Measurements from ENCODE around the gene FEM1B. TPM values are rescaled to one million over a fixed set of nuclear protein-coding genes. Genes with fewer than 3 reads are reported as not detected.

The FEM1B gene
- total RNA-seq, 1 experiment from 2014 or later, result 41.0 TPM

DNA sequence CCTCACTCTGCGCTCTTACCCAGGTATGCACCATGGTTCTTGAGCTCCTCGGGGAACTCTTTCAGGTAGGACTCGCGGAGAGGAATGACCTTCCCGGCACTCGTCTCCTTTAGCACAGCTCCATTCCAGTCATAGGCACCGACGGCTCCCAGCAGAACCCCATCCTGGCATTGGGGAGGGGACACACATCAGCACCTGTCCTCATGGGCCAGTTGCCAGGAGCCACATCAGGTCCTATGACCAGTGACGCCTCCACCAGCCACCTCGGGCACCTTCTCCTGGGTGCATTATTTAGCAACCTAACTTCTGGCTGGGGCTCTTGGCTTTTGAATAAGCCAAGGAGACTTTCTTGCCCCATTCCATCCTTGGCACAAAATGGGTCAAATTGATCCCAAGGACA, 61.9 kb downstream of the FEM1B start:
- Mint-ChIP-seq H3K27ac (ENCODE audit: unreplicated experiment) (no peak overlapping the region), H3K4me1 (ENCODE audit: low read depth, unreplicated experiment) (no peaks in the 10 kb centered on the region)

DNA sequence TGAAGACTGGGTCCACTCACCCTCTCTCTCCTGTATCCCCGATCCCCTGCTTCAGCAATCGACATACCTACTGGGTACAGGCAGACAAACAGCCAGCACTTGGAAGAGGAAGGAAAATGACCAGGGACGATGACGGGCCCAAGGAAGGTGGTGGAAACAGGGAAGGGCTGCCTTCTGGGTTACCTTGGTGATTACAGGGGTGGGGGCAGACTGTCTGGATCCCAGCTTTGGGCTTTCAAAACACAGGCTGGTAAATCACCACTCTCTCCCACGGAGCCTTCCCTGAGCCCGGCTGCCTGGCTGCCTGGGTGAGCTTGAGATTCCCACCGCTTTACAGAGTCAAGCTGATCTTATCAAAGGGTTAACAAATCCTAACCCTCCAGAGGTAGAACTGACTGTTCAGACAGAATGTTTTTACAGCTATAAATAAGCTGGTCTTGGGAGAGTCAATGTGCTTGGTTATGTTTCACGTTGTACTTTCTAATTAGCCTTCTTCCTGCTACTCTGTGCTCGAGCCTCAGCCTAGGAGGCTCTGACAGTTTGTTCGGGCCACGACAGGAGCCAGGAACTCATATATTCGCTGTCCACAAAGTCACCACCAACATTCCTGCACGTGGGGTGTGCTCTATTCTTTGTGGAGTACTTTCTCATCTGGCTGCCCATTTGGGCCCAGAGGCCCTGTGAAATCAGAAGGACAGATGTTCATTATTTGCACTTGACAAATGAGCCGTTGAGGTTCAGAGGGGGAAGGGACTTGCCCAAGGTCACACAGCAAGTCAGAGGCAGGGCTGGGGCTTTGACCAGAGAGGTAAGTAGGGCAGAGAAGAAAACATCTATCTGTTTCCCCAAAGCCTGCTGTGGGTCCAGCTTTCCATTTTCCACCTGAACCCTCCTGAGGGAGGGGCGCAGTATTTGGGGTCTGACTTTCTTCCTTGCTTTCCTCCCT, 63.5 kb downstream of the FEM1B start:
- Mint-ChIP-seq H3K27me3 (ENCODE audit: insufficient read depth, unreplicated experiment) (peaks cover 4% of the 10 kb centered on the region), H3K9me3 (ENCODE audit: unreplicated experiment) (no peaks in the 10 kb centered on the region), H3K4me3 (ENCODE audit: unreplicated experiment) (no peak overlapping the region), H3K36me3 (ENCODE audit: insufficient read depth, unreplicated experiment) (no peaks in the 10 kb centered on the region), H3K27ac (ENCODE audit: unreplicated experiment) (no peak overlapping the region), H3K4me1 (ENCODE audit: low read depth, unreplicated experiment) (no peaks in the 10 kb centered on the region)
- ChIA-PET POLR2A (no interaction called here), CTCF (interaction anchor here (0.7 kb wide), 1 partner anchor 21 kb away, joined by 4 read pairs; no protein-coding TSS in a partner anchor)
- no peaks in the 10 kb centered on the region for H3K4me1 ChIP-seq
- H3K4me3 ChIP-seq (ENCODE audit: low read depth, low read length), result no peak overlapping the region
- DNase-seq, result no peak
- no peaks in the 10 kb centered on the region for H3K36me3 ChIP-seq (ENCODE audit: control insufficient read depth, insufficient read depth, low read length)
- H3K27me3 ChIP-seq (replicated peaks; ENCODE audit: control insufficient read depth, insufficient read depth, low read length), result no peaks in the 10 kb centered on the region
- H3K9me3 ChIP-seq, result no peaks in the 10 kb centered on the region
- BruUV-seq (replicated peaks), result no TSS peak
- TF ChIP-seq, protein P1, sequence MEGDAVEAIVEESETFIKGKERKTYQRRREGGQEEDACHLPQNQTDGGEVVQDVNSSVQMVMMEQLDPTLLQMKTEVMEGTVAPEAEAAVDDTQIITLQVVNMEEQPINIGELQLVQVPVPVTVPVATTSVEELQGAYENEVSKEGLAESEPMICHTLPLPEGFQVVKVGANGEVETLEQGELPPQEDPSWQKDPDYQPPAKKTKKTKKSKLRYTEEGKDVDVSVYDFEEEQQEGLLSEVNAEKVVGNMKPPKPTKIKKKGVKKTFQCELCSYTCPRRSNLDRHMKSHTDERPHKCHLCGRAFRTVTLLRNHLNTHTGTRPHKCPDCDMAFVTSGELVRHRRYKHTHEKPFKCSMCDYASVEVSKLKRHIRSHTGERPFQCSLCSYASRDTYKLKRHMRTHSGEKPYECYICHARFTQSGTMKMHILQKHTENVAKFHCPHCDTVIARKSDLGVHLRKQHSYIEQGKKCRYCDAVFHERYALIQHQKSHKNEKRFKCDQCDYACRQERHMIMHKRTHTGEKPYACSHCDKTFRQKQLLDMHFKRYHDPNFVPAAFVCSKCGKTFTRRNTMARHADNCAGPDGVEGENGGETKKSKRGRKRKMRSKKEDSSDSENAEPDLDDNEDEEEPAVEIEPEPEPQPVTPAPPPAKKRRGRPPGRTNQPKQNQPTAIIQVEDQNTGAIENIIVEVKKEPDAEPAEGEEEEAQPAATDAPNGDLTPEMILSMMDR (IDR thresholded peaks at IDR 0.05; ENCODE audit: insufficient read depth in 1 of 2, low read depth in 1 of 2, low read length in 1 of 2, severe bottlenecking in 1 of 2, unreplicated experiment in 1 of 2), result no peak
- intact Hi-C loops (cut with micrococcal nuclease; ENCODE audit: unreplicated experiment), result no loop called here

More for the DNA sequence above, 61.9 kb downstream of the FEM1B start:
- Histone ChIP-seq H3K27me3 (replicated peaks; ENCODE audit: control insufficient read depth, insufficient read depth, low read length) (no peaks in the 10 kb centered on the region), H3K4me3 (ENCODE audit: low read depth, low read length) (no peak overlapping the region), H3K4me1 (no peaks in the 10 kb centered on the region), H3K36me3 (ENCODE audit: control insufficient read depth, insufficient read depth, low read length) (no peaks in the 10 kb centered on the region), H3K9me3 (no peaks in the 10 kb centered on the region)
- H3K4me3 Mint-ChIP-seq (ENCODE audit: unreplicated experiment), result no peak overlapping the region
- no peak for DNase-seq
- ChIA-PET CTCF (no interaction called here), POLR2A (no interaction called here)
- no TSS peak for BruUV-seq (replicated peaks)
- intact Hi-C loops (cut with micrococcal nuclease; ENCODE audit: unreplicated experiment), result no loop called here
- H3K27me3 Mint-ChIP-seq (ENCODE audit: insufficient read depth, unreplicated experiment), result peaks cover 4% of the 10 kb centered on the region
- TF ChIP-seq, protein P1 (IDR thresholded peaks at IDR 0.05; ENCODE audit: insufficient read depth in 1 of 2, low read depth in 1 of 2, low read length in 1 of 2, severe bottlenecking in 1 of 2, unreplicated experiment in 1 of 2), result no peak
- H3K9me3 Mint-ChIP-seq (ENCODE audit: unreplicated experiment), result no peaks in the 10 kb centered on the region
- H3K36me3 Mint-ChIP-seq (ENCODE audit: insufficient read depth, unreplicated experiment), result no peaks in the 10 kb centered on the region

GRCh38 chr15:68341760-68342725, 64.5 kb downstream of the FEM1B start:
- intact Hi-C loops (cut with micrococcal nuclease; ENCODE audit: unreplicated experiment), result no loop called here
- Mint-ChIP-seq H3K36me3 (ENCODE audit: insufficient read depth, unreplicated experiment) (no peaks in the 10 kb centered on the region), H3K27me3 (ENCODE audit: insufficient read depth, unreplicated experiment) (peaks cover 4% of the 10 kb centered on the region), H3K4me1 (ENCODE audit: low read depth, unreplicated experiment) (no peaks in the 10 kb centered on the region), H3K27ac (ENCODE audit: unreplicated experiment) (no peak overlapping the region), H3K9me3 (ENCODE audit: unreplicated experiment) (no peaks in the 10 kb centered on the region), H3K4me3 (ENCODE audit: unreplicated experiment) (no peak overlapping the region)
- DNase-seq, result no peak
- ChIA-PET CTCF (no interaction called here), POLR2A (no interaction called here)
- Histone ChIP-seq H3K4me1 (no peaks in the 10 kb centered on the region), H3K9me3 (no peaks in the 10 kb centered on the region), H3K36me3 (ENCODE audit: control insufficient read depth, insufficient read depth, low read length) (no peaks in the 10 kb centered on the region), H3K27me3 (replicated peaks; ENCODE audit: control insufficient read depth, insufficient read depth, low read length) (no peaks in the 10 kb centered on the region), H3K4me3 (ENCODE audit: low read depth, low read length) (no peak overlapping the region)
- BruUV-seq (replicated peaks), result no TSS peak
- TF ChIP-seq, protein P1 (IDR thresholded peaks at IDR 0.05; ENCODE audit: insufficient read depth in 1 of 2, low read depth in 1 of 2, low read length in 1 of 2, severe bottlenecking in 1 of 2, unreplicated experiment in 1 of 2), result no peak

Measured in Caco-2 (cell line).